H9 (cell line): ENCODE data around the gene THSD4. TPM values are rescaled to one million over a fixed set of nuclear protein-coding genes. Genes with fewer than 3 reads are reported as not detected.
A peak's percentile ranks its signal among the peaks of the same experiment; 100 is the strongest.

Experiments
- DNase-seq: peaks from one replicate; pipeline ENCODE4 v3.0.0-alpha.2; 2017
- H2AFZ ChIP-seq: one replicate; pipeline ENCODE4 v1.6.1; 2013; ENCODE audit warnings: mild to moderate bottlenecking, low read length, control low read depth, moderate library complexity
- H2AK5ac ChIP-seq: 2 replicates; pipeline ENCODE4 v1.6.1; 2013; ENCODE audit warnings: low read length, control low read depth, mixed read lengths; ENCODE audit not compliant: insufficient read length
- H2BK120ac ChIP-seq: one replicate; pipeline ENCODE4 v1.6.1; 2013; ENCODE audit warnings: low read depth, mild to moderate bottlenecking, low read length, control low read depth, inconsistent platforms; ENCODE audit not compliant: poor library complexity, severe bottlenecking
- H2BK12ac ChIP-seq: 2 replicates; pipeline ENCODE4 v1.6.1; 2013; ENCODE audit warnings: low read length, control low read depth, mixed read lengths, low read depth; ENCODE audit not compliant: insufficient read length
- H2BK15ac ChIP-seq: 2 replicates; pipeline ENCODE4 v1.6.1; 2013; ENCODE audit warnings: low read depth, low read length, control low read depth
- H2BK20ac ChIP-seq: one replicate; pipeline ENCODE4 v1.6.1; 2013; ENCODE audit warnings: low read depth, mild to moderate bottlenecking, low read length, control low read depth, inconsistent platforms; ENCODE audit not compliant: poor library complexity, severe bottlenecking
- H2BK5ac ChIP-seq: 2 replicates; pipeline ENCODE4 v1.6.1; 2013; ENCODE audit warnings: low read length, control low read depth, mixed read lengths; ENCODE audit not compliant: insufficient read length
- H3K14ac ChIP-seq: 2 replicates; pipeline ENCODE4 v1.6.1; 2013; ENCODE audit warnings: low read length, control low read depth; ENCODE audit not compliant: insufficient read depth
- H3K18ac ChIP-seq: 2 replicates; pipeline ENCODE4 v1.6.1; 2013; ENCODE audit warnings: low read depth, mild to moderate bottlenecking, mixed read lengths, low read length, control low read depth; ENCODE audit not compliant: insufficient read length
- H3K23ac ChIP-seq: 2 replicates; pipeline ENCODE4 v1.6.1; 2013; ENCODE audit warnings: low read length, control low read depth, mixed read lengths, low read depth; ENCODE audit not compliant: insufficient read length
- H3K23me2 ChIP-seq: 2 replicates; pipeline ENCODE4 v1.6.1; 2013; ENCODE audit warnings: low read depth, mild to moderate bottlenecking, mixed read lengths, low read length, control low read depth; ENCODE audit not compliant: insufficient read length, poor library complexity, severe bottlenecking
- H3K27ac ChIP-seq: 2 replicates; pipeline ENCODE4 v1.5.1; 2013; ENCODE audit warnings: low read length, control low read depth, mixed read lengths, low read depth; ENCODE audit not compliant: insufficient read length
- H3K27me3 ChIP-seq: 2 replicates; pipeline ENCODE4 v1.6.1; 2013; ENCODE audit warnings: low read length, control low read depth, inconsistent platforms; ENCODE audit not compliant: insufficient read depth
- H3K4ac ChIP-seq: 2 replicates; pipeline ENCODE4 v1.6.1; 2013; ENCODE audit warnings: low read depth, mild to moderate bottlenecking, control low read depth, inconsistent platforms, low read length, moderate library complexity
- H3K4me1 ChIP-seq: 2 replicates; pipeline ENCODE4 v1.6.1; 2013; ENCODE audit warnings: low read length, control low read depth, inconsistent platforms; ENCODE audit not compliant: insufficient read depth
- H3K4me2 ChIP-seq: 2 replicates; pipeline ENCODE4 v1.6.1; 2013; ENCODE audit warnings: low read length, control low read depth, mixed read lengths; ENCODE audit not compliant: insufficient read length, insufficient read depth
- H3K56ac ChIP-seq: 2 replicates; pipeline ENCODE4 v1.6.1; 2013; ENCODE audit warnings: low read depth, mild to moderate bottlenecking, mixed read lengths, low read length, control low read depth; ENCODE audit not compliant: insufficient read length
- H3K79me1 ChIP-seq: 2 replicates; pipeline ENCODE4 v1.6.1; 2013; ENCODE audit warnings: low read depth, mild to moderate bottlenecking, moderate library complexity, low read length, control low read depth, inconsistent platforms; ENCODE audit not compliant: insufficient read depth, poor library complexity, severe bottlenecking
- H3K79me2 ChIP-seq: 2 replicates; pipeline ENCODE4 v1.6.1; 2013; ENCODE audit warnings: low read length, control low read depth, inconsistent platforms; ENCODE audit not compliant: insufficient read depth
- H3K9ac ChIP-seq: 2 replicates; pipeline ENCODE4 v1.6.1; 2013; ENCODE audit warnings: low read length, control low read depth, mixed read lengths; ENCODE audit not compliant: insufficient read length; ENCODE audit errors: extremely low read depth
- H3K9me3 ChIP-seq: one replicate; pipeline ENCODE4 v1.6.1; 2013; ENCODE audit warnings: low read depth, low read length, inconsistent platforms; ENCODE audit not compliant: control insufficient read depth
- H3T11ph ChIP-seq: one replicate; pipeline ENCODE4 v1.6.1; 2013; ENCODE audit warnings: mild to moderate bottlenecking, low read length, control low read depth, inconsistent platforms
- H4K20me1 ChIP-seq: one replicate; pipeline ENCODE4 v1.6.1; 2013; ENCODE audit not compliant: control insufficient read depth, insufficient read length, insufficient read depth
- H4K5ac ChIP-seq: 2 replicates; pipeline ENCODE4 v1.6.1; 2013; ENCODE audit warnings: low read depth, mild to moderate bottlenecking, mixed read lengths, low read length, control low read depth; ENCODE audit not compliant: insufficient read length
- H4K8ac ChIP-seq: replicated peaks from 2 replicates; pipeline ENCODE4 v1.6.1; 2013; ENCODE audit warnings: low read length, control low read depth, mixed read lengths, low read depth; ENCODE audit not compliant: insufficient read length
- H4K91ac ChIP-seq: 2 replicates; pipeline ENCODE4 v1.6.1; 2013; ENCODE audit warnings: low read depth, mild to moderate bottlenecking, moderate library complexity, mixed read lengths, low read length, control low read depth; ENCODE audit not compliant: insufficient read length
- H3K27ac Mint-ChIP-seq, 3 experiments: 2 replicates in 2 of 3; 3 replicates in 1 of 3; pipeline ENCODE4 v1.8.0; 2020 to 2021; ENCODE audit warnings: mixed read lengths in 3 of 3, mild to moderate bottlenecking in 1 of 3, moderate library complexity in 1 of 3
- H3K27me3 Mint-ChIP-seq: 2 replicates; pipeline ENCODE4 v1.8.0; 2021; ENCODE audit warnings: low read depth, mild to moderate bottlenecking, moderate library complexity, mixed read lengths
- H3K36me3 Mint-ChIP-seq, 3 experiments: 2 replicates in 2 of 3; 3 replicates in 1 of 3; pipeline ENCODE4 v1.8.0; 2020 to 2021; ENCODE audit warnings: low read depth in 3 of 3, mixed read lengths in 3 of 3; ENCODE audit not compliant: insufficient read depth in 1 of 3
- H3K4me1 Mint-ChIP-seq, 2 experiments: 2 replicates each; pipeline ENCODE4 v1.8.0; 2020; ENCODE audit warnings: mixed read lengths in 2 of 2
- H3K4me3 Mint-ChIP-seq, 2 experiments: 2 replicates in 1 of 2; 3 replicates in 1 of 2; pipeline ENCODE4 v1.8.0; 2020 to 2021; ENCODE audit warnings: mild to moderate bottlenecking in 2 of 2, mixed read lengths in 2 of 2, moderate library complexity in 1 of 2
- H3K9me3 Mint-ChIP-seq, 2 experiments: 2 replicates in 1 of 2; 3 replicates in 1 of 2; pipeline ENCODE4 v1.8.0; 2020; ENCODE audit warnings: mild to moderate bottlenecking in 2 of 2, mixed read lengths in 2 of 2, moderate library complexity in 1 of 2
- WGBS: extraction: QIAGEN DNeasy Blood & Tissue Kit; methylation state at CpG from one replicate; pipeline ENCODE4 v1.1.7; 2013; ENCODE audit warnings: missing lambda C conversion rate, low lambda C conversion rate, mixed read lengths; ENCODE audit not compliant: insufficient read length; ENCODE audit errors: extremely low coverage; 5-methylcytosine and 5-hydroxymethylcytosine counted together
- total RNA-seq: library from RNA; stranded (reverse); gene quantifications from 2 replicates; pipeline ENCODE4 v1.2.1, GENCODE V29; 2021
- TF ChIP-seq, protein P1 (sequence below): fragments of 200-600 bp; sonication (generic); conservative IDR thresholded peaks from 3 replicates; pipeline ENCODE4 v1.8.0; 2021; ENCODE audit warnings: antibody characterized with exemption, mild to moderate bottlenecking

THSD4 gene
- total RNA-seq, 1 experiment from 2014 or later, result 5.5 TPM

- H3K9ac ChIP-seq, result no peak within 1 kb of the TSS
- H3K18ac ChIP-seq, result no peak within 1 kb of the TSS
- H2AK5ac ChIP-seq, result no peak within 1 kb of the TSS
- H3K27ac ChIP-seq, result no peak within 1 kb of the TSS
- H2BK20ac ChIP-seq, result no peak within 1 kb of the TSS
- H3K79me1 ChIP-seq, result no peaks in the 10 kb centered on the region
- WGBS, result no CpG with 5 or more reads among the region's 16 CpGs
- H4K20me1 ChIP-seq, result no peaks in the 10 kb centered on the region
- H3K27me3 Mint-ChIP-seq, result peaks cover 4% of the 10 kb centered on the region
- peak within 1 kb of the TSS in 1 of 3 experiments; percentile 65; a peak in 1 of 7 replicates for H3K27ac Mint-ChIP-seq
- H3K23me2 ChIP-seq, result no peaks in the 10 kb centered on the region
- H3T11ph ChIP-seq, result no peak within 1 kb of the TSS
- H3K4me1 ChIP-seq, result peaks cover 7% of the 10 kb centered on the region; the same call in 1 of the 2 replicates
- no peaks in the 10 kb centered on the region; a peak in 1 of 7 replicates for H3K36me3 Mint-ChIP-seq
- no peak within 1 kb of the TSS for H3K23ac ChIP-seq
- no peak within 1 kb of the TSS for H3K4me2 ChIP-seq
- no peaks in the 10 kb centered on the region for H3K27me3 ChIP-seq
- H2AFZ ChIP-seq, result no peak within 1 kb of the TSS
- no peaks in the 10 kb centered on the region for H3K9me3 ChIP-seq
- DNase-seq, result no peak
- H2BK120ac ChIP-seq, result no peak within 1 kb of the TSS
- no peak within 1 kb of the TSS for H3K4ac ChIP-seq
- H3K14ac ChIP-seq, result no peak within 1 kb of the TSS; the same call in 1 of the 2 replicates
- H4K5ac ChIP-seq, result no peak within 1 kb of the TSS
- no peak within 1 kb of the TSS for H2BK12ac ChIP-seq
- no peak within 1 kb of the TSS for H4K91ac ChIP-seq
- no peak within 1 kb of the TSS for H2BK5ac ChIP-seq
- no peaks in the 10 kb centered on the region for H3K9me3 Mint-ChIP-seq
- H3K79me2 ChIP-seq, result no peaks in the 10 kb centered on the region
- H4K8ac ChIP-seq, result no peak within 1 kb of the TSS
- no peak within 1 kb of the TSS for H2BK15ac ChIP-seq
- TF ChIP-seq, protein P1, sequence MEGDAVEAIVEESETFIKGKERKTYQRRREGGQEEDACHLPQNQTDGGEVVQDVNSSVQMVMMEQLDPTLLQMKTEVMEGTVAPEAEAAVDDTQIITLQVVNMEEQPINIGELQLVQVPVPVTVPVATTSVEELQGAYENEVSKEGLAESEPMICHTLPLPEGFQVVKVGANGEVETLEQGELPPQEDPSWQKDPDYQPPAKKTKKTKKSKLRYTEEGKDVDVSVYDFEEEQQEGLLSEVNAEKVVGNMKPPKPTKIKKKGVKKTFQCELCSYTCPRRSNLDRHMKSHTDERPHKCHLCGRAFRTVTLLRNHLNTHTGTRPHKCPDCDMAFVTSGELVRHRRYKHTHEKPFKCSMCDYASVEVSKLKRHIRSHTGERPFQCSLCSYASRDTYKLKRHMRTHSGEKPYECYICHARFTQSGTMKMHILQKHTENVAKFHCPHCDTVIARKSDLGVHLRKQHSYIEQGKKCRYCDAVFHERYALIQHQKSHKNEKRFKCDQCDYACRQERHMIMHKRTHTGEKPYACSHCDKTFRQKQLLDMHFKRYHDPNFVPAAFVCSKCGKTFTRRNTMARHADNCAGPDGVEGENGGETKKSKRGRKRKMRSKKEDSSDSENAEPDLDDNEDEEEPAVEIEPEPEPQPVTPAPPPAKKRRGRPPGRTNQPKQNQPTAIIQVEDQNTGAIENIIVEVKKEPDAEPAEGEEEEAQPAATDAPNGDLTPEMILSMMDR, result no peak
- H3K56ac ChIP-seq, result no peak within 1 kb of the TSS
- no peak within 1 kb of the TSS; a peak in 1 of 5 replicates for H3K4me3 Mint-ChIP-seq
- H3K4me1 Mint-ChIP-seq, result peaks cover 32 to 41% of the 10 kb centered on the region in 2 experiments
Measured at GRCh38 chr15:71810256-71811035, 695.2 kb downstream of the THSD4 start, which contains the start of gene NR2E3. Gene NR2E3, plus strand, starts transcription at chr15:71810554. Its CDS starts 190 bp downstream, at chr15:71810744.
